OCI-LY7 (cell line): ENCODE data around the gene TSPYL1.

Experiments used
- EZH2phosphoT487 ChIP-seq: fragments of 200-600 bp; sonication (generic); IDR thresholded peaks from 2 replicates; pipeline ENCODE4 v1.6.1; 2018; ENCODE audit warnings: low read depth, borderline replicate concordance, mild to moderate bottlenecking, mixed run types, antibody characterized with exemption, low read length, moderate library complexity, mixed read lengths
- TF ChIP-seq, protein P1 (sequence below): fragments of 200-600 bp; sonication (generic); conservative IDR thresholded peaks from 2 replicates; pipeline ENCODE4 v1.5.1; 2014; ENCODE audit warnings: mild to moderate bottlenecking, antibody characterized with exemption, low read length, moderate library complexity, mixed read lengths

DNA sequence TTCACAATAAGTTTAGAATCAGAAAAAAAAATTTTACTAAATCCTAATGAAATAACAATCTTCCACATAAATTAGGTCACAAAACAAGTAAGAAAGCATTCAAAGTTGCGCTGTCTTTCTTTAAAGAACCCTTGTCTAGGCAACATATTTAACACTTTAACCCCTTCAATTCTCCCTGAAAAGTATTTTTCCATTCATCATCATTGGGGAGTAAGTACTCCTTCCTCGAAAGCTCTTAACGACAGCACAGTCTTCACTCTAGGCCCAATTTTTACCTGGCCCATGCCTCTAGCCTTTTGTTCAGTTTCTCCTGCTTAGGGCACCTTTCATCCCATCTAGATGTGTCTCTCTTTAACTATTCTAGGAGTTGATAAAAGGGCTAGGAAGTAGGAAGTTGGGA is 2.6 kb downstream of the TSPYL1 start:
- TF ChIP-seq, protein P1, sequence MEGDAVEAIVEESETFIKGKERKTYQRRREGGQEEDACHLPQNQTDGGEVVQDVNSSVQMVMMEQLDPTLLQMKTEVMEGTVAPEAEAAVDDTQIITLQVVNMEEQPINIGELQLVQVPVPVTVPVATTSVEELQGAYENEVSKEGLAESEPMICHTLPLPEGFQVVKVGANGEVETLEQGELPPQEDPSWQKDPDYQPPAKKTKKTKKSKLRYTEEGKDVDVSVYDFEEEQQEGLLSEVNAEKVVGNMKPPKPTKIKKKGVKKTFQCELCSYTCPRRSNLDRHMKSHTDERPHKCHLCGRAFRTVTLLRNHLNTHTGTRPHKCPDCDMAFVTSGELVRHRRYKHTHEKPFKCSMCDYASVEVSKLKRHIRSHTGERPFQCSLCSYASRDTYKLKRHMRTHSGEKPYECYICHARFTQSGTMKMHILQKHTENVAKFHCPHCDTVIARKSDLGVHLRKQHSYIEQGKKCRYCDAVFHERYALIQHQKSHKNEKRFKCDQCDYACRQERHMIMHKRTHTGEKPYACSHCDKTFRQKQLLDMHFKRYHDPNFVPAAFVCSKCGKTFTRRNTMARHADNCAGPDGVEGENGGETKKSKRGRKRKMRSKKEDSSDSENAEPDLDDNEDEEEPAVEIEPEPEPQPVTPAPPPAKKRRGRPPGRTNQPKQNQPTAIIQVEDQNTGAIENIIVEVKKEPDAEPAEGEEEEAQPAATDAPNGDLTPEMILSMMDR, result no peak
- no peak for TF ChIP-seq EZH2phosphoT487
